CD4-positive, alpha-beta T cell treated with Interleukin-6 for 4 hours (primary cell): ENCODE measurements around the gene AGER.
"Not testable (repeated sequence)": the region's sequence is repeated elsewhere in the genome, so short reads cannot be mapped to it uniquely, and the experiment has no call there.

Source experiments
- DNase-seq: peaks from one replicate; pipeline ENCODE4 v3.0.0-alpha.2; 2020; ENCODE audit warnings: mixed read lengths

Gene AGER

GRCh38 chr6:32147401-32148132 lies 36.5 kb downstream of the AGER start:
- no peak for DNase-seq

GRCh38 chr6:32146687-32147086 lies 37.4 kb downstream of the AGER start:
- no peak for DNase-seq

GRCh38 chr6:32146287-32146686 lies 37.8 kb downstream of the AGER start:
- no peak for DNase-seq

- DNase-seq = not testable (repeated sequence)
These were observed 39.8 kb downstream of the AGER start for GRCh38 chr6:32144238-32144637.

- DNase-seq = no peak
These were observed 43.5 kb downstream of the AGER start for GRCh38 chr6:32140420-32141046.

- no peak for DNase-seq
These were observed 44.5 kb downstream of the AGER start for GRCh38 chr6:32139590-32139989.

GRCh38 chr6:32137454-32137853 lies 46.6 kb downstream of the AGER start:
- no peak for DNase-seq

GRCh38 chr6:32133786-32134185 lies 50.3 kb downstream of the AGER start:
- DNase-seq = no peak

- DNase-seq = no peak
These were observed 51.9 kb downstream of the AGER start for GRCh38 chr6:32132110-32132509.

GRCh38 chr6:32131439-32131948 lies 52.6 kb downstream of the AGER start:
- DNase-seq = no peak
